ENCODE data around the gene DPH7.
"Not testable (repeated sequence)": the region's sequence is repeated elsewhere in the genome, so short reads cannot be mapped to it uniquely, and the experiment has no call there.

Gene DPH7

DNA sequence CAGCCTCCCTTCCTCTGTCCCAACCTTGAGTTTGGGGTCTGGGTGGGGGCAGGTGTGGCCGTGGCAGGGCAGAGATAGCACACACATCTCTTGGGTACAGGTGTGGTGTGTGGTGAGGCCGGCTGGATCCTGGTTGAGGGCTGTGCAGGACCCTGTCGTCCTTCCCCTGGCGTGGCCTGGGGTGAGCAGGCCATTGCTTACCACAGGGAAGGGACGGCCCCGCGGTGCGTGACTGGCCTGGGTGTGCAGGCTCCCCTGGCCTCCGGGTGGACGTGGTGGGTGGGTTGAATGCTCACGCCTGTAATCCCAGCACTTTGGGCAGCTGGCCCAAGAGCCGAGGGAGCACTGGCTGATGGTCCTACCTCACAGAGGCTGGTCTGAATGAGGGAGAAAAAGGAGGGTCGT, 28.0 kb upstream of the DPH7 start:
- no peak for DNase-seq

- DNase-seq: peak in 2 of 58 donors; percentile 24 to 34
Measured at GRCh38 chr9:137606005-137606621, 27.4 kb upstream of the DPH7 start.

- peak in 57 of 58 donors; percentile 27 to 99 (median 90) for DNase-seq
Measured at GRCh38 chr9:137605121-137606004, 26.6 kb upstream of the DPH7 start, which contains the start of gene ARRDC1. ARRDC1 (plus strand) TSS chr9:137605686; CDS start chr9:137605718, 32 bp downstream.

DNA sequence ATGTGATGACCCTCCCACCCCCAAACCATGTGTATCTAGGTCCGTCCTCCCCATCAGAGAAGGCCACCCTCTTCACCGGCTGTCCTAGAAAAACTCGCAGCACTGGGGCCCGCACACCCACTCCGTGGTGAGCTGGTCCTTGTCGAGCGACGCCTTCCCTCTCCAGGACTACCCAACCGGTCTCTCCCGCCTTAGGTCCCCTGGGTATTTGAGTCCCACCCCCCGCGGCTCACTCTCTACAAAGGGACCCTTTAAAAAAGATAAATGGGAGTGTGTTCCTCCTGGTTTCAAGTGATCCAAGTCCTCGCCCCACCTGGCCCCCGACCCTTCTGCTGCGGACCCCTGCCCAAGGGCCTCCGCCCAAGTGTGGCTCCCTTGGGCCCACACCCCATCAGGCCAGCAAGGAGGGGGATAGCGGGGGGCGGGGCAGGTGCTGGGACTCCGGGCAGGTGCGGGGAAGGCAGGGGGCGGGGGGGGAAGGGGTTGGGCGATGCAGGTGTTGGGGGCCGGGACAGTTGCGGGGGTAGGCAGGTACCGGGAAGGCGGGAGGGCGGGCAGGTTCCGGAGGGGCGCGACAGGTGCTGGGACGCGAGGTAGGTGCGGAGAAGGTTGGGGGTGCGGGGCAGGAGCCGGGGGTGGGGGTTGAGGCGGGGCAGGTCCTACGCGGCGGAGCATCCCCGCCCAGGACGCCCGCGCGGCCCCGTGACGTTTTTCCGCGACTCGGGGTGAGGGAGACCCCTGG, 25.8 kb upstream of the DPH7 start:
- DNase-seq: no peak

GRCh38 chr9:137603879-137604278, 25.2 kb upstream of the DPH7 start:
- no peak for DNase-seq

DNA sequence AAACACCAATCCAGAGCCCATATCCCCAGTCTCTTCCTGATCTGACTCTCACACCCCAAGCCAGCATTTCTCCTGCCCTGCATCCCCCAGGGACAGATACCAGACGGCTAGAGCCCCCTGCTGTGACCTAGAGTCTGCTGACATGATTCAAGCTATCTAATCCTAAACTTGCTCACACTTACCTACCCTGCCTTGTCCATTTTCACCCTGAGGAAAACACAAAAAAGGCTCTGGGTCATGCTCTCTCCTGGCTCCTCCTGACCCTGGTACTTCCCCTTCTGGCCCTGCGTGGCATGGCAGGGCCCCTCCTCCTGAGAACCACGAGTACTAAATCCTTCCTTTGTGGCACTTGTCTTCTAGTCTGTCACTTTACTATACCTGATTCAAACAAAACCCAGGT, 23.9 kb upstream of the DPH7 start:
- DNase-seq: no peak

DNA sequence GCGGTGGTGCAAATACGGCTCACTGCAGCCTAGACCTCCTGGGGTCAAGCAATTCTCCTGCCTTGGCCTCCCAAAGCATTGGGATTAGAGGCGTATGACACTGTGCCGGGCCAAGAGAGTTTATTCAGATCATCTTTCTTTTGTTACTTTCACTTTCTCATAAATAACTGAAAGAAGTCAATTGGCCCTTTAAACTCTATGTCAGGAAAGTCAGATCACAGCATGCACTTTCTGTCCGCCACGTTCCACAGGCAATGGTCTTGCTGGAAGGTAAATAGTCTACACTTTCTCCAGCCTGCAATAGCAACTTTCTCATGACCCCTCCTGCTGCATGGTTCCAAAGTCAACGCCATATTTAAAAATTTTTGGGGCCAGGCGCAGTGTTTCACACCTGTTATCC, 20.2 kb upstream of the DPH7 start:
- no peak for DNase-seq

GRCh38 chr9:137596577-137596976, 17.9 kb upstream of the DPH7 start:
- not testable (repeated sequence) for DNase-seq

- no peak for DNase-seq
Measured at GRCh38 chr9:137593176-137593575, 14.5 kb upstream of the DPH7 start.

GRCh38 chr9:137592767-137593166, 14.0 kb upstream of the DPH7 start:
- peak in 1 of 58 donors; percentile 26 for DNase-seq

DNA sequence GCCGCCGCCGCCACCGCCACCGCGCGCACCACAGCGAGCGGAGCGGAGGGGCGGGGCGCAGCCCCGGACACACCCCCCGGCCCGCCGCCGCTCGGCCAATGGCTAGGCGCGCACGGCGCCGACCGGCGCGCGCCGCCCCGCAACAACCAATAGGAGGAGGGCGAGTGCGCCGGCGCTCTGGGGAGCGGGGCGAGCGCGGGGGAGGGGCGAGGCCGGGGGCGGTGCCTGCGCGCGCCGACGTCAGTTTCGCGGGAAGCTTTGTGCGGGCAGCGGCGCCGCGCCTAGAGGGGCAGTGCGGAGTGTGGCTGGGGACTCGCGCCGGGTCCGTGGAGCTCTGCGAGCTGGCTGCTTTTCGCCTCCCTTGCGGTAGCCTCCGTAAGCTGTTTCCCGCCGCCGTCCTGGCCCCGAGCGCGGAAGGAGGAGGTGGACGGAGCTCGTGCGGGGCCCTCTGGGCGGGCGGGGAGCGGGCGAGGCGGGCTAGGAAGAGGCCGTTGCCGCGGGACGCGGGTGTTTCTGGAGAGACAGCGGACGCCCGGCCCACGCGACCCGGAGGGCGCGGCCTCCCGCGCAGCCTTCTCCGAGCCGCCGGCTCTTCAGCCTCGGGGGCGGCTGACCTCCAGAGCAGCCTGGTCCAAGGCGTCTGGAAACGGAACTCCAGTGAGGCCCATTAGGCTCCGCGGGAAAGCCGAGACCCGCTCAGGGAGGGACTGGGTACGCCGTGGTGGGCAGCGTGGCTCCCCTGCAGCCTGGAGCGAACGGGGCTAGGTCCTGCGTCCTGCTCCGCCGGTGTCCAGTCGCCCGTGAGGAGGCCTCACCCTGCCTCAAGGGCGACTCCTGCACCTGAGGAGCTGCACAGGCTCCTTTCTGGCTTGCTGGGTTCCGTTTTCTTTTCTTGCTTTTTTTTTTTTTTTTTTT, 12.0 kb upstream of the DPH7 start, which contains the start of gene ZMYND19:
Gene ZMYND19, minus strand, starts transcription at position 44 of the 915 bp plus-strand sequence. CDS start 249 bp downstream, outside the sequence.
- DNase-seq: peak in 55 of 58 donors; percentile 20 to 88 (median 74)

DNA sequence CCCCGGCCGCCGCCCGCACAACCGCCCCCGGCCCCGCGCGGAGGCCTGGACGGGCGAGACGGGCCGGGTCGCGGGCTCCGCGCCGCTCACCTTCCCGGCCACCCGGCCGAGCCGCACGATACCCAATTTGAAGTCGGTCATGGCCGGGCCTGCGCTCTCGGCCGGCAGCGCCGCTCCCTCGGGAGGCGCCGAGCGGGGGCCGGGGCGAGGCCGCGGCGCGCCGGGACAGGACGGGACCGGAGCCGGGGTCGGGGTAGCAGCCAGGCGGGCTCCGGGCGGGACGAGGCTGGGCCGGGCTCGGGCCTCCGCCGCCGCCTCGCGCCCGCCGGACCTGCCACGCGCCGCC, 11.4 kb upstream of the DPH7 start:
- no peak for DNase-seq

DNA sequence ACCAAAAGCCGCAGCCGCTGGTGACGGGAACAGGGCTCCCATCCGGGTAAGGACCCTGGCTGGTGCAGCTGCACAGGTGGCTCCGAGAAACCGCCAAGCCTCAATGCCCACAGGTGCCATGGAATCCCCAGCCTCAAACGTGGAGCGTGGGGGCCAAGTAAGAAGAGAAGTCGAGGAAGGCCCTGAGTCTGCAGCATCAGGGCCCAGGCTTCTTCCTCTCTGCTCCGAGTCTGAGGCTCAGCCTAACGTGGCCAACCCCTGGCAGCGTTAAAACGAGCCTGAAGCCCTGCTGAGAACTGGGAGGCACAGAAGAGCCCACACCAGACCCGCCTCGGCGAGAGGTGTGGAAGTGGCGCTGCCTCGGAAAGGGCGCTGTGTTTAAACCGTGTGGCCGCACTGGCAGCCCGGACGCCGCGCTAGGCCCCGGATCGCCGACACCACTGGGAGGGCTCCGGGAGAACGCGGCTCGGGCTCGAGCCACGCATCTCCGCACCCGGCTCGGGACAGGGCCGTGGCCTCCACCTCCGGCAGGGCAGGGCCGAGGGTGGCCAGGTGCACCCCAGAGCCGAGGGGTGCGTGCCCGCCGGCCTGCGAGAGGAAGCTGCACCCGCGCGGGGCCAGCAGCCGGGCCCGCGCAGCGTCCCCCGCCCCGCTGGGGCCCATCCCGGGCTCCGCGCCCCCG, 10.9 kb upstream of the DPH7 start:
- no peak for DNase-seq

DNA sequence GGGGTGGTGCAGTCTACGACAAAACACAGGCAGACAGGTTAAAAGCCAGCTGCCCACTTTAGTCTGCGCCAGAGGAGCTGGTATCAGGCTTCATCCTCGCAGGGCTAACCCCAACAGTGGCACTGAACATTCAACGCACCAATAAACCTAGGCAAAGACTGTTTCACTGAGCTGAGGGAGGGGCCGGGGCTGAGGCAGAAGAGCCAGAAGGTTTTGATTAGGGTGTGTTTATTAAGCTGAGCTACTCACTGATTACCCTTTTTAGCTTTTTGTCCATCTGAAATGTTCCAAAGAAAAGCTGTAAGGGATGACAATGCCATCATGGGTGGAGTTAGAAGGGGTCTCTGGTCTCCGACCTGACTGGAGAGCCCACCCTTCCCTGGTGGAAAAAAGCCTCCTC, 10.2 kb upstream of the DPH7 start:
- no peak for DNase-seq

DNA sequence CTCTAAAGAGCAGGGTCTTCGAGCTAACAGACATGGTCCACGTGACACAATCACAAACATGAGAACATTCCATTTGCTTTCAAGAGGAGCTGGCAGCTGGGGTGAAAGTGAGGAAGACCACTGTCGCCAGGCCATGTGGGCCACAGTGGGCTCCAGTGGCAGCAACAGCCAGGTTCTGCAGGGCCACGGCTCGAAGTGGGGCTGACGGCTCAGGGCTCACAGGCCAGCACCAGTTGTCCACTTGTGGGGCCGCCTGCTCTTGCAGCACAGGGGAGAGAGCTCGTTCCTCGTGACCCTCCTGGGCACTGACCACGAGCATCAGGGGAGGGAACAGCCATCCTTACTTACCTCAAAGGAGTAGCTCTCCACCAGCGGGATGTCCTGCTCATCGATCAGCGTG, 9.6 kb upstream of the DPH7 start:
- no peak for DNase-seq

DNA sequence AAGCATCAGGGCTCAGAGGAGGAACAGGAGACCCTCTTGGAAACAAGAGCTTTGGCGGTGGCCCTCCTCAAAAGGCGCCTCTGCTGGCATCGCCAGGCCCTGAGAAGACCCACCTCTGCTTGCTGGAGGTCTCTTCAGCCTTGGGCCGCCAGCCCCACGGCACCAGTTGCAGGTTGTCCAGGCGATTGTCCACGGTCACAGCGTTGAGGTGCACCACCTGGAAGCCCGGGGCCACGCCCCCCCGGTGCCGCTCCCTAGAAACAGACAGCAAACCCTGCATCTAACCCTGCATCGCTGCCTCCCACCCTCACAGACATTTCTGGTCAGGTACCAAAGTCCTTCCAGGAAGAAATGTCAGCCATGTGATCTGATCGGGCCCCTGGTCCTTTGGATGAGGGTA, 8.1 kb upstream of the DPH7 start:
- DNase-seq: no peak

- DNase-seq: no peak
Measured at GRCh38 chr9:137583957-137584356, 5.2 kb upstream of the DPH7 start.

DNA sequence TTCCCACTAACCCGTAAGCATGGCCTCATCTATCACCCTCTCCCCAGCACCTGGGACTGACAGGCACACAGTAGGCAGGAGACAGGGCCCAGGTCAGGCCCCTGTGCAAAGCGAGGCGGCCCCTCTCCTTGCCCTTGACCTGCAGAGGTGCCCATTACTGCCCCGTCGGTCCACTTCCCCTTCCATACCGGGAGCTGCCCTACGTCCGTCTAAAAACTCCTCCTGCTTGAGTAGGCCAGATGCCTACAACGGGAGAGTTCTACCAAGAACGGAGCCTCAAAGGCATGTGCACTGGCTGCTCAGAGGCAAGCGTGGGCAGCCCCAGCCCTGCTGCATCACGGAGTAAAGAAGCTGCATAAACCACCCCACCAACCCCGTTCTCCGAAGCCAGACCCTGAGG, 4.6 kb upstream of the DPH7 start:
- DNase-seq: no peak

- DNase-seq: no peak
Measured at GRCh38 chr9:137582286-137582860, 3.6 kb upstream of the DPH7 start.

All from anterior cingulate cortex (tissue), 58 donors.